AG10803 (cell line): ENCODE data around the gene AGAP1.

Source experiments
- DNase-seq: peaks from one replicate; pipeline ENCODE4 v3.0.0; 2010; ENCODE audit warnings: low read depth
- H3K4me3 ChIP-seq: 2 replicates; pipeline ENCODE4 v1.5.1; 2011; ENCODE audit warnings: mild to moderate bottlenecking, low read length, control low read depth
- CTCF ChIP-seq: conservative IDR thresholded peaks from 2 replicates; pipeline ENCODE4 v1.5.1; 2011; ENCODE audit warnings: mild to moderate bottlenecking, low read length, control low read depth, inconsistent platforms

Gene AGAP1

GRCh38 chr2:236036045-236036444, 542.2 kb downstream of the AGAP1 start:
- no peak for TF ChIP-seq CTCF
- no peak for DNase-seq
- H3K4me3 ChIP-seq: no peak overlapping the region

DNA sequence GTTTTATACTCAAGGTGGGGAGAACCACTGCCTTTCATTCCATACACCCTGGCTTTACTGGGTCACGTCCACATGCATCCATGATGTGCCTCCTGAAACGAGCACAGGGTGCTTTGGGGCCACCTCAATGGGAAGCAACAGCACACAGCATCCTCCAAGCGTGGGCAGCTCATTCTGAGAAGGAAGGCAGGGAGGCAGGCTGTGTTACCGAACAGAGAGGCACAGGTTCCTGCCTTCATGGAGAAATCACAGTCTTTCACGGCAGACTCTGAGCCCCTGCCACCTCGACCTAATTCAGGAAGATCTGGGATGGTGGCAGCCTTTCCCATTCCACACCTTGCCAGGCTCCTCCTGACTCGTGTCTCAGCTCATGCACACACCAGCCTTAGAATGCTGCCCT, 544.3 kb downstream of the AGAP1 start:
- TF ChIP-seq CTCF: no peak
- DNase-seq: no peak
- no peak overlapping the region for H3K4me3 ChIP-seq

- no peak for TF ChIP-seq CTCF
- no peak for DNase-seq
- no peak overlapping the region for H3K4me3 ChIP-seq
Measured at GRCh38 chr2:236040600-236041328, 546.9 kb downstream of the AGAP1 start.

- no peak for TF ChIP-seq CTCF
- no peak for DNase-seq
- no peak overlapping the region for H3K4me3 ChIP-seq
Measured at GRCh38 chr2:236041616-236042015, 547.8 kb downstream of the AGAP1 start.

- no peak overlapping the region for H3K4me3 ChIP-seq
- DNase-seq: no peak
- no peak for TF ChIP-seq CTCF
Measured at GRCh38 chr2:236042087-236042486, 548.2 kb downstream of the AGAP1 start.

DNA sequence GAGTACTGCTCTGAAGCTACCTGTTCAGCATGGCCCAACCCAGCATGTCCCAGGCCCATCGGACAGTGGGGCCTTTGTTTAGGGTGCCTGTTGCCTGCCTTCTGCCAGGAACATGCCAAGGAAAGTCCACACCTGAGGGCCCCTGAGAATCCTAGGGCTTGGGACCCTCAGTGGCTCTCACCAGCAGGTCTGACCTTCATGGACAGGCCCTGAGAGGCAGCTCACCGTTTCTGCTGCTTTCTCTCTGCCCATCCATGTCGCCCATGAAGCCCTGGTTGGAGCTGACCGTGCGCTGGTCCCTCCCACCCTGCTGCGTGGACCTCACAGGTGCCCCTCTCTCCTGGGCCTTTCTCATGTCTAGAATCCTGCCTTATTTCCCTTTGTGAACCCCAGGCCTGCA, 550.3 kb downstream of the AGAP1 start:
- DNase-seq: no peak
- no peak for TF ChIP-seq CTCF
- no peak overlapping the region for H3K4me3 ChIP-seq
